HG02938 (cell line): Measurements from ENCODE around the gene ZNF12.

Experiments
- ATAC-seq: cut with Tn5 transposase; IDR thresholded peaks from one replicate; pipeline ENCODE4 v1.9.1; 2021; ENCODE audit warnings: mild to moderate bottlenecking, moderate library complexity; ENCODE audit not compliant: unreplicated experiment

ZNF12 gene

GRCh38 chr7:6648066-6648814, 58.5 kb downstream of the ZNF12 start:
- no peak for ATAC-seq

GRCh38 chr7:6647541-6647940, 59.2 kb downstream of the ZNF12 start:
- no peak for ATAC-seq

GRCh38 chr7:6647080-6647479, 59.7 kb downstream of the ZNF12 start:
- no peak for ATAC-seq

- ATAC-seq = no peak
Observed at GRCh38 chr7:6646465-6646864, 60.3 kb downstream of the ZNF12 start.

- ATAC-seq = no peak
Observed at GRCh38 chr7:6644728-6645127, 62.0 kb downstream of the ZNF12 start.

GRCh38 chr7:6643915-6644625, 62.7 kb downstream of the ZNF12 start:
- no peak for ATAC-seq

- no peak for ATAC-seq
Observed at GRCh38 chr7:6642861-6643640, 63.7 kb downstream of the ZNF12 start.

GRCh38 chr7:6642239-6642839, 64.4 kb downstream of the ZNF12 start:
- no peak for ATAC-seq

GRCh38 chr7:6641305-6642035, 65.3 kb downstream of the ZNF12 start:
- ATAC-seq = no peak

GRCh38 chr7:6640246-6640721, 66.5 kb downstream of the ZNF12 start:
- ATAC-seq = no peak

GRCh38 chr7:6639627-6640026, 67.1 kb downstream of the ZNF12 start:
- no peak for ATAC-seq

- no peak for ATAC-seq
Observed at GRCh38 chr7:6639032-6639431, 67.7 kb downstream of the ZNF12 start.
